Activated naive CD4-positive, alpha-beta T cell treated with anti-CD3 and anti-CD28 coated beads for 36 hours (primary cell): ENCODE data around the gene CCDC91. TPM values are rescaled to one million over a fixed set of nuclear protein-coding genes. Genes with fewer than 3 reads are reported as not detected.
"Not testable (repeated sequence)": the region's sequence is repeated elsewhere in the genome, so short reads cannot be mapped to it uniquely, and the experiment has no call there.

ENCODE experiments used
- CTCF ChIA-PET: fragments of 350-600 bp; sonication (Branson Sonifier 250); formaldehyde crosslinking; loops from one replicate; lab custom pipeline; 2021; ENCODE audit warnings: antibody characterized with exemption; lab: Charles Lee
- DNase-seq: peaks from one replicate; pipeline ENCODE4 v3.0.0-alpha.2; 2020
- H3K27ac Mint-ChIP-seq: one replicate; pipeline ENCODE4 v1.8.0; 2021; ENCODE audit warnings: mild to moderate bottlenecking, mixed read lengths
- H3K27me3 Mint-ChIP-seq: one replicate; pipeline ENCODE4 v1.8.0; 2021; ENCODE audit warnings: low read depth, mixed read lengths
- H3K36me3 Mint-ChIP-seq: one replicate; pipeline ENCODE4 v1.8.0; 2021; ENCODE audit warnings: low read depth, mixed read lengths
- H3K4me1 Mint-ChIP-seq: one replicate; pipeline ENCODE4 v1.8.0; 2021; ENCODE audit warnings: low read depth, mixed read lengths
- H3K4me3 Mint-ChIP-seq: one replicate; pipeline ENCODE4 v1.8.0; 2021; ENCODE audit warnings: mild to moderate bottlenecking, moderate library complexity, mixed read lengths
- H3K9me3 Mint-ChIP-seq: one replicate; pipeline ENCODE4 v1.8.0; 2021; ENCODE audit warnings: mixed read lengths
- intact Hi-C: fragments of 100-400 bp; cut with micrococcal nuclease; formaldehyde crosslinking; loops from one replicate; pipeline ENCODE4 v1.15.1; 2023
- total RNA-seq, 2 experiments: library from RNA; stranded (reverse); gene quantifications; one replicate each; pipeline ENCODE4 v1.2.3, GENCODE V29; 2021

The CCDC91 gene
- total RNA-seq, 2 experiments from 2014 or later, result 15.3 to 16.1 TPM

- Mint-ChIP-seq H3K36me3 (peaks cover 57% of the 10 kb centered on the region), H3K4me1 (no peaks in the 10 kb centered on the region), H3K27me3 (no peaks in the 10 kb centered on the region), H3K27ac (no peak overlapping the region), H3K4me3 (no peak overlapping the region), H3K9me3 (peaks cover 4% of the 10 kb centered on the region)
- no peak for DNase-seq
- CTCF ChIA-PET, result interaction anchor here (1.2 kb wide), 1 partner anchor 9 kb away, joined by 3 read pairs; no protein-coding TSS in a partner anchor
- intact Hi-C loops, result no loop called here
Observed at GRCh38 chr12:28313631-28314030, 123.4 kb downstream of the CCDC91 start.

GRCh38 chr12:28316049-28316448, 125.8 kb downstream of the CCDC91 start:
- no peak for DNase-seq
- intact Hi-C loops, result no loop called here
- Mint-ChIP-seq H3K27me3 (no peaks in the 10 kb centered on the region), H3K4me3 (no peak overlapping the region), H3K4me1 (no peaks in the 10 kb centered on the region), H3K27ac (no peak overlapping the region), H3K9me3 (peaks cover 4% of the 10 kb centered on the region), H3K36me3 (peaks cover 44% of the 10 kb centered on the region)
- CTCF ChIA-PET, result no interaction called here

GRCh38 chr12:28318273-28318672, 128.0 kb downstream of the CCDC91 start:
- DNase-seq, result no peak
- H3K4me3 Mint-ChIP-seq, result no peak overlapping the region
- peaks cover 4% of the 10 kb centered on the region for H3K9me3 Mint-ChIP-seq
- no peaks in the 10 kb centered on the region for H3K4me1 Mint-ChIP-seq
- intact Hi-C loops, result no loop called here
- no peaks in the 10 kb centered on the region for H3K27me3 Mint-ChIP-seq
- CTCF ChIA-PET, result no interaction called here
- H3K27ac Mint-ChIP-seq, result no peak overlapping the region
- H3K36me3 Mint-ChIP-seq, result peaks cover 34% of the 10 kb centered on the region

GRCh38 chr12:28320353-28320752, 130.1 kb downstream of the CCDC91 start:
- Mint-ChIP-seq H3K27me3 (no peaks in the 10 kb centered on the region), H3K4me3 (no peak overlapping the region), H3K36me3 (peaks cover 20% of the 10 kb centered on the region), H3K9me3 (peaks cover 4% of the 10 kb centered on the region), H3K27ac (no peak overlapping the region), H3K4me1 (no peaks in the 10 kb centered on the region)
- no peak for DNase-seq
- CTCF ChIA-PET, result no interaction called here
- intact Hi-C loops, result no loop called here

- DNase-seq, result no peak
- intact Hi-C loops, result no loop called here
- Mint-ChIP-seq H3K36me3 (peaks cover 28% of the 10 kb centered on the region), H3K27me3 (no peaks in the 10 kb centered on the region), H3K4me3 (no peak overlapping the region), H3K27ac (no peak overlapping the region), H3K9me3 (peaks cover 9% of the 10 kb centered on the region), H3K4me1 (no peaks in the 10 kb centered on the region)
- CTCF ChIA-PET, result interaction anchor here (0.7 to 0.8 kb wide), 2 partner anchors 49 to 606 kb away, joined by 3 to 4 read pairs; no protein-coding TSS in a partner anchor
Observed at GRCh38 chr12:28327722-28328121, 137.5 kb downstream of the CCDC91 start.

- no peak for DNase-seq
- no peak overlapping the region for H3K27ac Mint-ChIP-seq
- intact Hi-C loops, result no loop called here
- CTCF ChIA-PET, result no interaction called here
- H3K4me1 Mint-ChIP-seq, result no peaks in the 10 kb centered on the region
- no peak overlapping the region for H3K4me3 Mint-ChIP-seq
- H3K9me3 Mint-ChIP-seq, result peaks cover 9% of the 10 kb centered on the region
- peaks cover 30% of the 10 kb centered on the region for H3K36me3 Mint-ChIP-seq
- H3K27me3 Mint-ChIP-seq, result no peaks in the 10 kb centered on the region
Observed at GRCh38 chr12:28328967-28329366, 138.7 kb downstream of the CCDC91 start.

- CTCF ChIA-PET, result not testable (repeated sequence)
Observed at GRCh38 chr12:28329727-28330126, 139.5 kb downstream of the CCDC91 start.

GRCh38 chr12:28330232-28330631, 140.0 kb downstream of the CCDC91 start:
- intact Hi-C loops, H3K4me1 Mint-ChIP-seq, DNase-seq, CTCF ChIA-PET, H3K9me3 Mint-ChIP-seq, H3K27ac Mint-ChIP-seq, H3K4me3 Mint-ChIP-seq, H3K27me3 Mint-ChIP-seq: not testable (repeated sequence)
- H3K36me3 Mint-ChIP-seq, result peaks cover 31% of the 10 kb centered on the region

More at GRCh38 chr12:28329727-28330126, 139.5 kb downstream of the CCDC91 start:
- H3K4me3 Mint-ChIP-seq, H3K4me1 Mint-ChIP-seq, DNase-seq, intact Hi-C loops, H3K9me3 Mint-ChIP-seq, H3K27me3 Mint-ChIP-seq, H3K27ac Mint-ChIP-seq: not testable (repeated sequence)
- peaks cover 31% of the 10 kb centered on the region for H3K36me3 Mint-ChIP-seq

GRCh38 chr12:28331130-28331529, 140.9 kb downstream of the CCDC91 start:
- H3K9me3 Mint-ChIP-seq, result peaks cover 9% of the 10 kb centered on the region
- H3K27ac Mint-ChIP-seq, result no peak overlapping the region
- CTCF ChIA-PET, result no interaction called here
- no peak for DNase-seq
- no peaks in the 10 kb centered on the region for H3K27me3 Mint-ChIP-seq
- H3K4me1 Mint-ChIP-seq, result no peaks in the 10 kb centered on the region
- intact Hi-C loops, result no loop called here
- H3K36me3 Mint-ChIP-seq, result peaks cover 29% of the 10 kb centered on the region
- H3K4me3 Mint-ChIP-seq, result no peak overlapping the region

- H3K27ac Mint-ChIP-seq, result no peak overlapping the region
- H3K36me3 Mint-ChIP-seq, result peaks cover 12% of the 10 kb centered on the region
- no peaks in the 10 kb centered on the region for H3K27me3 Mint-ChIP-seq
- intact Hi-C loops, result no loop called here
- DNase-seq, result no peak
- no peaks in the 10 kb centered on the region for H3K9me3 Mint-ChIP-seq
- CTCF ChIA-PET, result interaction anchor here (0.6 kb wide), 2 partner anchors 122 to 224 kb away, joined by 3 to 4 read pairs; no protein-coding TSS in a partner anchor
- H3K4me3 Mint-ChIP-seq, result no peak overlapping the region
- peaks cover 15% of the 10 kb centered on the region for H3K4me1 Mint-ChIP-seq
Observed at GRCh38 chr12:28340261-28341045, 150.2 kb downstream of the CCDC91 start.

- H3K4me3 Mint-ChIP-seq, result no peak overlapping the region
- no peak for DNase-seq
- H3K4me1 Mint-ChIP-seq, result peaks cover 15% of the 10 kb centered on the region
- intact Hi-C loops, result no loop called here
- no peaks in the 10 kb centered on the region for H3K9me3 Mint-ChIP-seq
- no peak overlapping the region for H3K27ac Mint-ChIP-seq
- peaks cover 21% of the 10 kb centered on the region for H3K36me3 Mint-ChIP-seq
- H3K27me3 Mint-ChIP-seq, result no peaks in the 10 kb centered on the region
- CTCF ChIA-PET, result no interaction called here
Observed at GRCh38 chr12:28343713-28344112, 153.5 kb downstream of the CCDC91 start.

- no peak overlapping the region for H3K4me3 Mint-ChIP-seq
- peaks cover under 1% of the 10 kb centered on the region for H3K4me1 Mint-ChIP-seq
- peaks cover 2% of the 10 kb centered on the region for H3K9me3 Mint-ChIP-seq
- H3K36me3 Mint-ChIP-seq, result peaks cover 24% of the 10 kb centered on the region
- no peak overlapping the region for H3K27ac Mint-ChIP-seq
- CTCF ChIA-PET, result no interaction called here
- no peaks in the 10 kb centered on the region for H3K27me3 Mint-ChIP-seq
- intact Hi-C loops, result no loop called here
- DNase-seq, result no peak
Observed at GRCh38 chr12:28346567-28346966, 156.3 kb downstream of the CCDC91 start.

- Mint-ChIP-seq H3K27ac (no peak overlapping the region), H3K9me3 (peaks cover 4% of the 10 kb centered on the region), H3K4me1 (no peaks in the 10 kb centered on the region), H3K27me3 (no peaks in the 10 kb centered on the region), H3K36me3 (peaks cover 41% of the 10 kb centered on the region), H3K4me3 (no peak overlapping the region)
- no peak for DNase-seq
- CTCF ChIA-PET, result interaction anchor here (0.6 to 0.8 kb wide), 2 partner anchors 70 to 195 kb away, joined by 3 to 9 read pairs; no protein-coding TSS in a partner anchor
- intact Hi-C loops, result no loop called here
Observed at GRCh38 chr12:28349196-28349595, 158.9 kb downstream of the CCDC91 start.
